SHP77 (cell line): ENCODE measurements around the gene WDR7.
A peak's percentile ranks its signal among the peaks of the same experiment; 100 is the strongest.

Source experiments
- DNase-seq, 2 experiments: peaks; one replicate each; lab custom pipeline; 2025; lab: John Stamatoyannopoulos, UW

WDR7 gene

DNA sequence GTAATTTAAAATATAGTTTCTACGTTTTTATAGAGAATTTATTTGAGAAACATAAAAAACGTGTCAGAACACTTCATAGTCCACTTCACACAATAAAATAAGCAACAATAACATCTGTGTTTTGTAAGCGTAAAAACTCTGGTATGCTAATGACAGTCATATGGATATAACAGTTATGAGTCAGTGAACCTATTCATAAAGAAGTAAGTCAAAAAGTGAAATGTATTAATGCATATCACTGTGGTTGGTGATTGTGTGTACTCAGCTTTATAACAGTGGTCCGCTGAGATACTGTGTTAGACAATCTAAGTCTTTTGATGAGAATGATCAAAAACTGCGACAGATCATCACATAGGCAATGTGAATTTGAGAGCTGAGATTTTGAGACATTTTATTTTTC, 153.2 kb downstream of the WDR7 start:
- no peak for DNase-seq

DNA sequence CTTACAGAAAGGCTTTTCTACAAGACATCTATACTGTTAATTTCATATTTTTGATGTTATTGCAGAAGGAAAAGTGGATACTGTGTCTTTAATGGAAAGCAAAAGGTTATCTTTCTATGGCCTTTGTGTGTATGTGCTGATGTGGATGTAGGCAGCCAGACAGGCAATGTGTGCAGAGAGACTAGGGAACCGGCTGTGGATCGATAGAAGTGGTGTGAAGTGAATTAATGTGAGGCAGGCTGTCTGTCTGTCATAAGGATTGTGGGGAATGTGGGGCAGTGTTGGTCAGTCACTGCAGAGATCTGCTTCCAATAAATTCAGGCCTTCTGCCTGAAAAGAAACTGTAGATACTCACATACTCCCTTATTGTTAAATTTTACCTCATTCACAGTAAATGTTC, 156.7 kb downstream of the WDR7 start:
- no peak for DNase-seq

DNA sequence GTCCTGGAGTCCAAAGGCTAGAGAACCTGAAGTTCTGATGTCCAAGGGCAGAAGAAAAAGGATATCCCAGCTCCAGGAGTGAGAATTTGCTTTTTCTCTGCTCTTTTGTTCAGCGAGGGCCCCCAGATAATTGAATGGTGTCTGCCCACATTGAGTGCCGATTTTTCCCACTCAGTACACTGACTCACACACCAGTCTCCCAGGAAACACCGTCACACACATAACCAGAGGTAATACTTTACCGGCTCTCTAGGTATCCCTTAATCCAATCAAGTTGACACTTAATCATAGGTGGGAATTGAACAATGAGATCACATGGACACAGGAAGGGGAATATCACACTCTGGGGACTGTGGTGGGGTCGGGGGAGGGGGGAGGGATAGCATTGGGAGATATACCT, 161.5 kb downstream of the WDR7 start:
- no peak for DNase-seq

DNA sequence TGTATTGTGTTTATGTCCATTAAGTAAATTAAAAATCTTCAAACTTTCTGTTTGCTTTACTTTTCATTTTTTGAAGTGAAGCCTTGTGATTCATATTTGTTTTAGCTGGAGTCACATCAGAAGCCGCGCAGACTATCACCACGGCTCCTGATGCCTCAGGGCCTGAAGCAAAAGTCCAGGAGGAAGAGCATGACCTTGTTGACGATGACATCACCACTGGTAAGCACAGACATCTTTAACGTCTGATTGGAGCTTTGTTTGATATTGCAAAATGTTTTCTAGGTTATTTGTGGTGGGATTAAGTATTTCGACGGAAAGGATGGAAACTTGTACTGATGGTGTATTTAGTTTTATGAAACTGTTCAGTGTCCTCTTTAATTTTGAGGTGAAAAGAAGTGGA, 164.8 kb downstream of the WDR7 start:
- DNase-seq, result no peak

DNA sequence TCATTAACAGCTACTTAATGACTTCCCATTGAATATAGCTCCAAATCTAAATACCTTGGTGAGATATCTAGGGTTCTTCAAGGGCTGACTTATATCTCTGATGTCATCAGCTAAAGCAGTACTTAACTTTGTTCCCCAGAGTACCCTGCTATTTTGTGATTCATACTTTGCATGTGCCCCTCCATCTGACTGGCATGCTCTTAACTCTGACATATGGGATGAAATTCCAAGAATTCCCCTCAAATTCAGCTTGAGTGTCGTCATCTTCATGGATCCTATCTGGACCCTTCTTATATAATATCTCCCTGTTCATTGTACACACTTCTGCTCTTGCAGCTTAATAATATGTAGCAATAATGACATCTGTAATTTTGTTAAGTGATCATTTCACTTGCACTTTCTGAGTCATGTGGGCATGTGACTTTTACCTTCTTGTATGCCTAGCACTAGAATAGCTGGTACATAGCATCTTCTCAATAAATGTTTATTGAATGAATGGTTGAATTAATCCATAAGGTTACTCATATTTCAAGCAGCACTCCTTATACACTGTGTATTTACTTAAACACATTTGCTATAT, 172.9 kb downstream of the WDR7 start:
- no peak for DNase-seq

DNA sequence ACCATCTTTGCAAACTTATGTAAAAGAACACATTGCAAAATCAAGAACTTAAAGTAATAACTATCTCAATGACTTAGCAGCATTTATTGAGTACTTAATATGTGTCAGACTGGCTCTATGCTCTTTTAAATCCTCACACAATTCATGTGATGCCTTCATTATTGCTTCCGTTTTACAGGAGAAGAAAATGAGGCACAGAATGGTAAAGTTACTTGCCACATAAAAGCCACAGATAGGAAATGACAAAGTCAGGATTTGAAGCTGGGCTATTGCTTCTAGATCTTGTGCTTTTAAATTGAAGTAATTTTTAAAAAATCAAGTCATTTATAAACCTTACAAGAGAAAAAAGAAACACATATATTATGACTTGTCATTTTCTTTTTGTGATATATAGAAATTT, 174.2 kb downstream of the WDR7 start:
- no peak for DNase-seq

DNA sequence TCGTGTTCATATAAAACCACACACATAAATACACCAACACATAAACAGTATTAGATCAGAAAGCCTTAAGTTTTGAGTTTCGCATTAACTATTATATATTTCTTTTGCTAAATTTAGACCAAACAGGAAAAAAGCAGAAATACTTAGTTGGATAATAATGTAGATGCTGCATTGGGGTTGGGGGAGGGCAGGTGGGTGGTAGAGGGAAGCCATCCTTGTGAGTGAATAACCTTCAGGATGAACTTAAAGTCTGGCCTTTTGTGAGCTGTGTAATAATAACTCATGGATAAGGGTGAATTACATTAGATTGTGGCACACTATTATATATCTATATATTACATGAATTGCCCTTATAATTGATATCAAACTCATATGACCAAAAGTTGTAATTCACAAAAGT, 174.7 kb downstream of the WDR7 start:
- no peak for DNase-seq

DNA sequence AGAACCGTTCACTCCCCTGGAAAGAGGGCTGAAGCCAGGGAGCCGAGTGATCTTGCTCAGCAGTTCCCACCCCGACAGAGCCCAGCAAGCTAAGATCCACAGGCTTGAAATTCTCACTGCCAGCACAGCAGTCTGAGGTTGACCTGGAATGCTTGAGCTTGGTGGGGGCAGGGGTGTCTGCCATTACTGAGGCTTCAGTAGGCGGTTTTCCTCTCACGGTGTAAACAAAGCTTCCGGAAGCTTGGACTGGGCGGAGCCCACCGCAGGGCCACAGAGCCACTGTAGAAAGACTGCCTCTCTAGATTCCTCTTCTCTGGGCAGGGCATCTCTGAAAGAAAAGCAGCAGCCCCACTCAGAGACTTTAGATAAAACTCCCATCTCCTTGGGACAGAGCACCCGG, 180.8 kb downstream of the WDR7 start:
- DNase-seq, result no peak

DNA sequence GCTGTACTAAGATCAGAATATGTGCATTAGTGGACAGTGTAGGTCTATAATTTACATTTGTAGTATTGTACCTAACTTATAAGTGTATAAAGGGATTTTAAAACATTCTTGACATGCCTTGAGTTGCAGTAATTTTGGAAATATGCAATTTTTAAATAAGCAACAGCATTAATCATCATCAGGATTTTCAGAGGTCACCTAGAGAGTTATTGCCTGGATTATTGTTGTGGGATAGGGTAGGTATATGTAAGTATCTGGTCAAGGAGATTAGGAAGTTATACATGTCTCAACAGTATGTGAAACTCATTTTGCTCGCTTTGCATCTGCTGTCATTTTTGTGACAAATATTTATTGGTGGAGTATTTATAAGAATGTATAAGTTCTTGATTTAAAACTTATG, 184.2 kb downstream of the WDR7 start:
- no peak for DNase-seq

DNA sequence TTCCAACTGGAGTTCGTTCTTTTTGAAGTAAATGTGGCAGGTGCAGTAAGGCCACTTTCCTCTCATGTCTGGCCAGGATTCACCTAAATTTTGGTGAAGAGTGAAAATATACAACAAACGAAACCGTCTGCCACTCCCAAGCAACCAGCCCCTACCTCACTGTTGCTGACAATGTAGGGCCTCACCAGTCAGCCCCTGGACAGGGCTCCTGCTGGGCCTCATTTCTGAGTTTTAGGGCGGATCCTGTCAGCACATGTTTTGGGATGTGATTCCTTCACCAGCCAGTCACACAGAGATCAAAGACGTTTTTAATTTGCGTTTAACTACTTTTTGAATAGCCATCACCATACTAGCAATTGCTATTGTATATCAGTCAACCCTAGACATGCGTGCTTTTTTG, 185.0 kb downstream of the WDR7 start:
- DNase-seq, result no peak

DNA sequence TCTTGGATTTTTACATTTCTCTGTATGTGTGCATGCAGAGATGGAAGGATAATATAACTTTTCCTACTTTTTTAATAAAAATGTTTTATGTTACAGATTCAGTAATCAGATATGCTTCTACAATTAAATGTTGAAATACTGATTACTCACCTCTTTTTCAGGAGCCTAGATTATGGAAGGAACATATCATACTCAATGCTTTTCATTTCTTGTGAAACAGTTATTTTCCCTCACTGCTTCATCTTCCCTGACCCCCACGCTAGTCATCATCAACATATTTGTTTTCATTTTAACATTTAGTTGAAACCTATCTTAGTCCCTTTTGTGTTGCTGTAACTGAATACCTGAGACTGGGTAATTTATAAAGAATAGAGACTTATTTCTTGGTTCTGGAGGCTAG, 190.7 kb downstream of the WDR7 start:
- no peak for DNase-seq

DNA sequence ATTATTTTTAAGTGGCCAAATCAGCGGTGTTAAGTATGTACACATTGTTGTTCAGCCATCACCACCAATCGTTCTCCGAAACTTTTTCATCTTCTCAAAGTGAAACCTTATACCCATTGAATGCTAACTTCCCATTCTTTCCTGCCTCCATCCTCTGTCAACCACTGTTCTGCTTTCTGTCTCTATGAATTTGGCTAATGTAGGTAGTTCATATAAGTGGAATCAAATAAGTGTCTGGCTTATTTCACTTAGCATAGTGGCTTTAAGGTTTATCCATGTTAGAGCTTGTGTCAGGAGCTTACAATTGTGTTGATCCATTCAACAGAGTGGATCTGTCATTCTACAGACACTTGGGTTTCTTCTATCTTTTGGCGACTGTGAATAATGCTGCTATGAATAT, 192.1 kb downstream of the WDR7 start:
- DNase-seq, result no peak

DNA sequence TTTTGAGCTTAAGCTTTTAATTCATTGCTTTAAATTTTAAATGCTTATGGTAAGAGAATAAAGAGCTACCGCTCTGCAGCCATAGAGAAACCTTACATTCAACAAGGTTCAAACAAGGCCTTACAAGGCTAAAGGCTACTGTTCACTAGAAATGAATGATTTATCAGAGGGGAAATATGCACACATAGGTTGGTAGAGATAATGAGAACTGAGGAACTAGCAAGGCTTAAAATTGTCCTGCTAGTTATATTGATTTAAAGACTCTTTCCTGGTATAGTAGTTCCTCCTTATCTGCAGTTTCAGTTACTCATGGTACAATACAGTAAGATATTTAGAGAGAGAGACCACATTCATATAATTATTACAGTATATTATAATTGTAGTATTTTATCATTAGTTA, 193.4 kb downstream of the WDR7 start:
- no peak for DNase-seq

DNA sequence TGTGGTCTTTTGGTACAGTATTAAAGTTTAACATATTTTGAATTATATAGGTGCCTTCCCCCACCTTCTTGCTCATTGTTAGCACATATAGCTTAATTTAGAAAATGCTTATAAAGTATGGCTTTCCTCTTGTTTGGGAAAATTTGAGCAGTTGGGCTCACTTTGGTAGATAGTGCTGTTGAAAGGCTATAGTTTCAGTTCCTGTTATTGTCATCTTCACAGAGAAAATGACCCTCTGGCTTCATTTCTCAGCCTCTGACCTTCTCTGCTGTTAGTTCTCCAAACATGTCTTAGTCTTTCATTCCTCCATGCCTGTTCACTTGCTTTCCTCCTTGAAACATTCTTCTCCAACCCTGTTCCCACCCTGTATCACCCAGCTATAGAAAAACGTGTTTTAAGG, 200.6 kb downstream of the WDR7 start:
- no peak for DNase-seq

DNA sequence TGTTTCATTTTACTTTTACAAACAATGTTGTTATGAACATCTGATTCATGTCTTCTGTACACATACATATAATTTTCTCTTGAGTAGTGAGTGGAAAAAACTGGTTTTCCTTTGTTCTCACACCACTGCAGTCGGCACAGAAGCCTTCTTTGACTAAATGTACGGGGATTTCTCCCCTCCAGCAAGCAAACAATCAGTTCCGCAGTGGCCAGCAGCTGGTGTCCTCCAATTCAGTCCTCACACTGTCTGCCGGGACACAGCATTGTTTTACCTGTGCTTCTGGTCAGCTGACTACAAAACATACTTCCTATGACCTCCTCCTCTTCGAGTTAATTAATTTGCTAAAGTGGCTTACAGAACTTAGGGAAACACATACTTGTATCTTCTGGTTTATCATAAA, 202.8 kb downstream of the WDR7 start:
- DNase-seq, result no peak

DNA sequence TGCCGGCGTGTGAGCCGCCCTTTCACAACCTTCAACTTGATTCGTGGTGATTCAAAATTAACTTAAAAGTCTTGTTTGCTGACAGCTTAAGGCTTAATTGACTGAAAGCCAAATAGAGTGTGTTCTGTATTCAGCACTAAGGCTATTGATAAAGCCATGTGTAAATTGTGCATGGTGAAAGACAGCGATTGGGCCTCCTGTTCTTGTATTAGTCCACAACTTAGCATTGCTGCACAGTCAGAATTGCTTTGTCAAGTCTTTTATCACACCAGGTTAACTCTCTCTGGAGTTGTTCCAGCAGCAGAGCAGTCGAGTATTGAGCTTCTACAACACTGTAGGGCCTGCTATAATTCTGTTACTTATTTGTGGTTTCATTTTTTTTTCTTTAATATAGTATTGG, 210.1 kb downstream of the WDR7 start:
- no peak for DNase-seq

DNA sequence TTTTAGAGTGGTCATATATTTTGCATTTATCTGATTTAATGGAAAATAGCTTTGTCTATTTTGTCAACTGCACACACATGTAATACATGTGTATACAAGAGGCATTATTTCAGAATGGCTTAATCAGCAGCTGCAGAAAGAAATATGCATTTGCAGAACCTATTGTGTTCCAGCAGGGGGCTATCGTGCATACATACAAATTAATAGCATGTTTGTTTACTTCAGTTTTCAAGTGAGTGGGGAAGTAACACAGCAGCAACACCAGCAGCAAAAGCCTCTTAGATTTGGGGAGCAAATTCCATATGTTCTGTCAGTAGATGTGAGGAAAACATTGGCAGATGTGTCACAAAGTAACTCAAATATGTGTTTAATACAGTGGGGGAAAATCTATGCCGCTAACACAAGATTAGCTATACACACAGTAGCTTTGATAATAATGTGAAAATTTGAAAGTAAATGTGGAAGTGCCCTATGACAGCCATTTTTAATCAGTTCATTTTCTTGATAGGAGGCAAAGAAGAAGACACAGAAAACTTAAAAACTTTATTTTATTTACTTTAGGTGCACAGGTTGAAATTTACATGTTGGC, 218.1 kb downstream of the WDR7 start:
- peak; percentile 49 to 71 for DNase-seq

DNA sequence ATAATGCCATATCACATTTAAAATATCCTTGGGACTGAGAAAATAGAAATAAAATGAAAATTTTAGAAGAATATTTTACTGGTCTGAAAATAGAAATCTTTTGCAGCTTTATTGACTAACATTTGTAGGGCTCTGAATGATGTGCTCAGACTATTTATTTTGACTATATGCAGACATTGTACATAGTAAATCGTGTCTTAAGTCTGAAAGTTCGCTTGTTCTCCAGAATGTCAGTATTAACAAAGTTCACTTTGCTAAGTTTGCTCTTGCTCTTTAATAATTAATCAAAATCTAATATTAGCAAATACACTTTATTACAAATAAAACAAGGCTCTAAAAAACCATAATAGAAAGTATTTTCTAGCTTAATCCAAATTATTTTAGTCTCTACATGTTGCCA, 219.8 kb downstream of the WDR7 start:
- no peak for DNase-seq

DNA sequence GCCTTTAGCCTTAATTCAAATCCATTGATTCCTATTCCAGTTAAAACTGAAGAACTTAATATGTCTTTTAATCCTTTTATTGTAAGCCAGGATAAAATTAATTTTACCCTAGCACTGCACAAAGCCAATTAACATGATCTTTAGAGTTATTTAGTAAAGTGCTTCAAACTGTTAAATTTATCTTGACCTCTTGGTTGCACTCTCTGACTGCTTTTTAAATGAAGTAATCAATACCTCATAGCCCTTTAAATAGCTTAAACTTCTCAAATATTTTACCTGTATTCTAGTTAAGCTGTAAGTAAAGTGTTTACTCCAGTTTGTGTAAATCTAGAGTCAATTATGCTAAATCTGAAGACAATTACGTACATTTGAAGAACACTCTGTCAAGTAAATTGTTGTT, 221.0 kb downstream of the WDR7 start:
- DNase-seq, result no peak

DNA sequence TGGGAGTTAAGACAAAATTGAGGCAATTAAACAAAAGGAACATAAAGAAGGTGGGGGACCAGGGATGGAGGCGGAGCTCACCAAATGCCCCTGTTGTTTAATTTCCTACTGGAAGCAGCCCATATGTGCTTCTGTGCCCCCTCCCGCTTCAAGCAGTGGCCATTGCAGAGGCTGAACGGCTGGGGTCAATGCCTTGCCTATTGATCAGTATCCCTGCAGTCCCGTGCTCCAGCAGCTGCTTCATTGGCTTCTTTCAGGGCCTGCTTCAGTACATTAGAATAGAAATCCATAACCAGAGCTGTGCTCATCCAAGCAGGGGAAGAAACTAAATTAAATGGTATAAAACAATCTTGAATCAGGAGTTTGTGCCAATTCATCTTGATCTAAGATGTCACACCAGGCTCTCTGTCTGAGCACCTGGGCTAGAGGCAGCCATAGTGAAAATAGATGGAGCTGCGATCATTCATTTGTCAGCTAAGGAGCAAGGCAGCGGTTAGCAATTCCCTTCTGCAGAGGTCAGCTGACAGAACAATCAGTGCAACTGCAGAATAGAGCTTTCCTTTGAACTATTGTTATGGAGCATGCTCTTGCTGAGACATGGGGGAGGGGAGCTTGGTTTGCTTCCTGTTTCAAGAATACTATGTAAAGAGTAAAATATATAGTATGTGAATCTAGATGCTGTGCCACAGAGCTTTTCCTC, 222.4 kb downstream of the WDR7 start:
- peak in 1 of 2 experiments; percentile 9 for DNase-seq

DNA sequence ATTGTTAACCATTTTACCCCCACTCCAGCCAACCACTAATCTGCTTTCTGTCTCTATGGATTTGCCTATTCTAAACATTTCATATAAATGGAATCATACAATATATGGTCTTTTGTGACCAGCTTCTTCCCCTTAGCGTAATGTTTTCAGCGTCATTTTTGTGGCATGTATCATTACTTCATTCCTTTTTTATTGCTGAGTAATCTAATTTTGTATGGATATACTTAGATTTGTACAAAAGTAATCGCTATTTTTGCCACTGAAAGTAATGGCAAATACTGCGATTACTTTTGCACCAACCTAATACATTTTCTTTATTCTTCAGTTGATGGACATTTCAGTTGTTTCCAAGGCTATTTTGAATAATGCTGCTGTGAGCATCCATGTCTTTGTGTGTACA, 227.6 kb downstream of the WDR7 start:
- no peak for DNase-seq

DNA sequence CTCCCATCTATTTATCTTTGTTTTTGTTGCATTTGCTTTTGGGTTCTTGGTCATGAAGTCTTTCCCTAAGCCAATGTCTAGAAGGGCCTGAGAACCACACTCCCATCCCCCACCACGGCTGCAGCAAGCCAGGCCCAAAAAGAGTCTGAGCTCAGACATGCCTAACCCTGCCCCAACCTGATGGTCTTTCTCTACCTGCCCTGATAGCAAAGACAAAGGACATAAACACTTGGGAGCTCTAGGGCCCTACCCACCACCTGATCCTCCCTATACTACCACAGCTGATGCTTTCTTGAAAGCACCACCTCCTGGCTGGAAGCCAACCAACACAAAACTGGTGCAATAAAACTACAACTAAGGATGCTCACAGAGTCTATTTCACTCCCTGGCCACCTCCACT, 233.4 kb downstream of the WDR7 start:
- DNase-seq, result peak in 1 of 2 experiments; percentile 21

DNA sequence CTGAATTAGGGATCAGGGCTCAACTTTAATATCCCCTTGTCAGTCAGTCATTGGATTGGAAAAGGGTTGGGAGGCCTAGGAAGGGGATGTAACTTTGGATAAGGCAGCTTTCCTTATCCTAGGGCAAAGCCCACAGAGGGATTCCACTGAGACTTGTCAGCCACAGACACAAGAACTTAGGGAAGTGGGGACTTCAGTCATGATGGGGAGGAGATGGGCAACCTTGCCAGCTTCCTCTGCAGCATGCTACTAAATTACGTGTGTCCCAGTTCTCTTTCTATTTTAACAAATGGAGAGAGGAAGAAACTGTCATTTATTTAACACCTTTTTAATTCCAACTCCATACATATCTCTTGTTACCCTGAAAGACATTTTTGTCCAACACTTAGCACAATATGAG, 237.8 kb downstream of the WDR7 start:
- DNase-seq, result no peak

DNA sequence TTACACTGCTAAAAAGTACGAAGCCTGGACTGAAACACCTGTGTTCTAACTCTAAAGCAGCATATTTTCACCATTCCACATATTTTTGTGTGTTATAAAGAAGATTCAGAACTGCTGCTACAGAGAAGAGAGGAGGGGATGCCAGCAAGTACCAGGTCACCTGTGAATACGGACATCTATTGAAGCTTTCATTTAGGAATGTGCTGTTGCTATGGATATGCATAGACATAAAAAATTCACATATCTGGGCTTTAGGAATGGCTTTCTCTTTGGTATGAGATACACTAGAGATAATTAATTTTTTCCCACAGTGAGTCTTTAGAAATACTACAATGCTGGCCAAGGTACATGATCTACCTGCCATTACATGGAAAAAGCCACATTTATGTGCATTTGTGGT, 238.5 kb downstream of the WDR7 start:
- DNase-seq, result no peak
